ENCODE results near the gene MARCHF4. TPM values are rescaled to one million over a fixed set of nuclear protein-coding genes. Genes with fewer than 3 reads are reported as not detected.

MARCHF4 gene
- total RNA-seq, 1 donor from 2014 or later: 0.09 TPM

GRCh38 chr2:216373896-216374295, 1.6 kb upstream of the MARCHF4 start:
- no peak for DNase-seq (ENCODE audit: low spot score in 2 of 2, unreplicated experiment in 2 of 2)
- Mint-ChIP-seq H3K27me3 (ENCODE audit: low read depth) (peaks cover 86% of the 10 kb centered on the region), H3K4me1 (peaks cover 10% of the 10 kb centered on the region), H3K27ac (no peak overlapping the region), H3K36me3 (no peaks in the 10 kb centered on the region), H3K4me3 (no peak overlapping the region), H3K9me3 (no peaks in the 10 kb centered on the region)
- no peak for TF ChIP-seq CTCF (IDR thresholded peaks at IDR 0.05; ENCODE audit: unreplicated experiment)

- H3K9me3 Mint-ChIP-seq: no peaks in the 10 kb centered on the region
- no peak overlapping the region for H3K4me3 Mint-ChIP-seq
- no peak for DNase-seq (ENCODE audit: low spot score in 2 of 2, unreplicated experiment in 2 of 2)
- H3K36me3 Mint-ChIP-seq: no peaks in the 10 kb centered on the region
- H3K27me3 Mint-ChIP-seq (ENCODE audit: low read depth): peaks cover 86% of the 10 kb centered on the region
- no peak overlapping the region for H3K27ac Mint-ChIP-seq
- TF ChIP-seq CTCF (IDR thresholded peaks at IDR 0.05; ENCODE audit: unreplicated experiment): no peak
- H3K4me1 Mint-ChIP-seq: peaks cover 10% of the 10 kb centered on the region
Measured at GRCh38 chr2:216372761-216373291, 543 bp upstream of the MARCHF4 start.

GRCh38 chr2:216370961-216371712, 1.1 kb downstream of the MARCHF4 start:
- Mint-ChIP-seq H3K27ac (no peak overlapping the region), H3K4me1 (peaks cover 10% of the 10 kb centered on the region), H3K27me3 (ENCODE audit: low read depth) (peaks cover 89% of the 10 kb centered on the region), H3K4me3 (peak overlapping the region; percentile 38), H3K9me3 (no peaks in the 10 kb centered on the region), H3K36me3 (no peaks in the 10 kb centered on the region)
- no peak for DNase-seq (ENCODE audit: low spot score in 2 of 2, unreplicated experiment in 2 of 2)
- no peak for TF ChIP-seq CTCF (IDR thresholded peaks at IDR 0.05; ENCODE audit: unreplicated experiment)

- DNase-seq (ENCODE audit: low spot score in 2 of 2, unreplicated experiment in 2 of 2): no peak
- Mint-ChIP-seq H3K4me1 (peaks cover 10% of the 10 kb centered on the region), H3K27me3 (ENCODE audit: low read depth) (peaks cover 92% of the 10 kb centered on the region), H3K36me3 (no peaks in the 10 kb centered on the region), H3K4me3 (no peak overlapping the region), H3K27ac (no peak overlapping the region), H3K9me3 (no peaks in the 10 kb centered on the region)
- TF ChIP-seq CTCF (IDR thresholded peaks at IDR 0.05; ENCODE audit: unreplicated experiment): no peak
Measured at GRCh38 chr2:216369821-216370220, 2.5 kb downstream of the MARCHF4 start.

- DNase-seq (ENCODE audit: low spot score in 2 of 2, unreplicated experiment in 2 of 2): no peak
- Mint-ChIP-seq H3K36me3 (no peaks in the 10 kb centered on the region), H3K4me3 (no peak overlapping the region), H3K27ac (no peak overlapping the region), H3K9me3 (no peaks in the 10 kb centered on the region), H3K4me1 (peaks cover 13% of the 10 kb centered on the region), H3K27me3 (ENCODE audit: low read depth) (peaks cover 92% of the 10 kb centered on the region)
- no peak for TF ChIP-seq CTCF (IDR thresholded peaks at IDR 0.05; ENCODE audit: unreplicated experiment)
Measured at GRCh38 chr2:216366777-216367471, 5.4 kb downstream of the MARCHF4 start.
